SIG-M5 (cell line): Measurements from ENCODE around the gene TAC3.
"Not testable (repeated sequence)": the region's sequence is repeated elsewhere in the genome, so short reads cannot be mapped to it uniquely, and the experiment has no call there.

ENCODE experiments used
- DNase-seq: peaks from one replicate; lab custom pipeline; 2025; lab: John Stamatoyannopoulos, UW

TAC3 gene

GRCh38 chr12:57016348-57016747 is at the start of gene TAC3:
TAC3 (minus strand) TSS chr12:57016529; CDS start chr12:57015797, 732 bp downstream.
- DNase-seq: no peak

GRCh38 chr12:57063991-57064685 is 47.8 kb upstream of the TAC3 start:
- DNase-seq: no peak

GRCh38 chr12:57058454-57058853 is 42.1 kb upstream of the TAC3 start:
- no peak for DNase-seq

- DNase-seq: no peak
These were observed 40.9 kb upstream of the TAC3 start for GRCh38 chr12:57057067-57057751.

- DNase-seq: no peak
These were observed 39.5 kb upstream of the TAC3 start for GRCh38 chr12:57055824-57056223.

GRCh38 chr12:57053901-57054300 is 37.6 kb upstream of the TAC3 start:
- not testable (repeated sequence) for DNase-seq

- not testable (repeated sequence) for DNase-seq
These were observed 36.8 kb upstream of the TAC3 start for GRCh38 chr12:57053146-57053545.

GRCh38 chr12:57051011-57051410 is 34.7 kb upstream of the TAC3 start:
- DNase-seq: no peak

- DNase-seq: no peak
These were observed 33.6 kb upstream of the TAC3 start, which contains the start of gene MYO1A for GRCh38 chr12:57049890-57050289. MYO1A (minus strand) TSS chr12:57050129; CDS start chr12:57048323, 1,806 bp downstream.

GRCh38 chr12:57049119-57049446 is 32.8 kb upstream of the TAC3 start:
- no peak for DNase-seq

- DNase-seq: no peak
These were observed 32.2 kb upstream of the TAC3 start for GRCh38 chr12:57048423-57049118.

- DNase-seq: no peak
These were observed 31.7 kb upstream of the TAC3 start for GRCh38 chr12:57047981-57048380.

GRCh38 chr12:57046947-57047890 is 30.9 kb upstream of the TAC3 start:
- peak; percentile 58 for DNase-seq

- no peak for DNase-seq
These were observed 29.9 kb upstream of the TAC3 start for GRCh38 chr12:57046086-57046791.

- no peak for DNase-seq
These were observed 28.6 kb upstream of the TAC3 start for GRCh38 chr12:57044889-57045288.

GRCh38 chr12:57044468-57044867 is 28.1 kb upstream of the TAC3 start:
- no peak for DNase-seq

- DNase-seq: no peak
These were observed 26.4 kb upstream of the TAC3 start for GRCh38 chr12:57042695-57043094.

GRCh38 chr12:57040750-57041149 is 24.4 kb upstream of the TAC3 start:
- DNase-seq: no peak

- DNase-seq: no peak
These were observed 23.9 kb upstream of the TAC3 start for GRCh38 chr12:57040211-57040610.

GRCh38 chr12:57039016-57039798 is 22.9 kb upstream of the TAC3 start:
- no peak for DNase-seq
